GM11168 (cell line): ENCODE data around the gene SRCAP.
"Not testable (repeated sequence)": the region's sequence is repeated elsewhere in the genome, so short reads cannot be mapped to it uniquely, and the experiment has no call there.

ENCODE experiments used
- in situ Hi-C: fragments of 300-500 bp; cut with MboI; formaldehyde crosslinking; loops from one replicate; pipeline ENCODE4 v1.12.0; 2022; ENCODE audit warnings: low sequenced_read_pairs; ENCODE audit not compliant: unreplicated experiment

Gene SRCAP

GRCh38 chr16:30697264-30698138, 1.5 kb upstream of the SRCAP start:
- in situ Hi-C loops = no loop called here

DNA sequence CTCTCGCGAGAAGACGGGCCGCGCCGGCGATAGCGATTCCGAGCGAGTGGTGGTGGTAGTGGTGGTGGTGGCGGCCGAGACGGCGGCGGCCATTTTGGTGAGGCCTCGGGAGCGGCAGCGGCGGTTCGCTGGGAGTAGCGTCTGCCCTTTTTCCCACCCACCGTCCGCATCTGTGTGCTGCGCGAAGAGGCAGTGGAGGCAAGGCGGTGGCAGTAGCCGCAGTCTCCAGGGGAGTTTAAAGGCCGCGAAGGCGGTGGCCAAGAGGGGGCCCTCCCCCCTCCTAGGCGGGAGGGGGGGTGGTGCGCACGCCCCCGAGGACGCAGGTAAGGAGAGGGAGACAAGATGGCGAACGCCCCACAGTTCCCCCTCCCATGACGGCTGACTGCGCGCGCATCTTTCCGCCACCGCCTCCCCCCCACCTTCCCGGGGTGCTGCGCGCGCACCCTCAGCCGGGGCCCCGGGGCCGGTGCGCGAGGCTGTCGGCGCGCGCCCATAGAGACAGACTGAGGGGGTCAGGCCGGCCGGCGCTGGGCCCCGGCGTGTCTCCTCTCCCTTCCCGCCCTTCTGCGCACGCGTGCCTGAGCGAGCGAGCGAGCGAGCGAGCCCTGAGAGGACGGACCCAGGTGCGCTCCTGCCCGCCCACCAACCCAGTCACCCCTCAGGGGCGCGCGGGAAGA, 694 bp upstream of the SRCAP start:
- in situ Hi-C loops = no loop called here

DNA sequence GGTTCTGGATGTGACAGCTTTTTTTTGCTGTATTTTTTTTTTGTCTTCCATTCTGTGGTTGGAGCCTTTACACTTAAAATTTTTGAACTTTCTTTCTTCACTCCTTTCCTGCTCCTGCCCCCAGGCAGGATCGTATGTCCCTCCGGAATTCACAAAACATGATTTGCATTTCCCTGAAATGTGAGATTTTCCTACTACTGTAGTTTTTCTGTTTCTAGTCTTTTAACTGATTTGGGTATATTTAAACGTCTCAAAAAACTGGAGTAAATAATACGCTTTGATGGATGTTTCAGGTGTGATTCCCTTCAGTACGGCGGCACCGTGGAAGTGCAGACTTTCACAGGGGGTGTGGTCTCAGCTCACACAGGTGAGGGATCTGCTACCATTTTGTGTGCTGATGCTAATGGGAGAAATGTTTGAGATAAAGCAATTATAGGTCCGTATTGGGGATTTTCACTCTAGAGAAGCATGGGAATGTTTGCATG, 686 bp downstream of the SRCAP start:
- in situ Hi-C loops = no loop called here

- in situ Hi-C loops = no loop called here
Observed at GRCh38 chr16:30700491-30700890, 1.5 kb downstream of the SRCAP start.

DNA sequence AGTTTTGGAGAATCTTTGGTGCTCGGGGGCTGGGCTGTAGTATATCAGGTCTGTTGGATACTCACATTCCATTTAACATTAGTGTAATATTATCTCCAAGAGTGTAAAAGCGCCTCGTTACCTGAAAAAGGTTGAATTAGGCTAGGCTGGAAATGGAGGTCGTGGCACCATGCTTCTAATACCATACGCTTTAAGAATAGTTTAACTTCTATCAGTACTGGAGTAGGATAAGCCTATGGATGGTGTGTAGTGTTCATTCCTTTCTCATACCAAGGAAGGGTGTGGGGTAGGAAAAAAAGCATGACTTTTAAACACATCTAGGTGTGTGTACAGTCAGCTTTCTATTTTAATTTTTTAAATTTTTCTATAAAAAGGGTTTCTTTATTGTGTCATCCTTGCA, 2.0 kb downstream of the SRCAP start:
- in situ Hi-C loops = no loop called here

DNA sequence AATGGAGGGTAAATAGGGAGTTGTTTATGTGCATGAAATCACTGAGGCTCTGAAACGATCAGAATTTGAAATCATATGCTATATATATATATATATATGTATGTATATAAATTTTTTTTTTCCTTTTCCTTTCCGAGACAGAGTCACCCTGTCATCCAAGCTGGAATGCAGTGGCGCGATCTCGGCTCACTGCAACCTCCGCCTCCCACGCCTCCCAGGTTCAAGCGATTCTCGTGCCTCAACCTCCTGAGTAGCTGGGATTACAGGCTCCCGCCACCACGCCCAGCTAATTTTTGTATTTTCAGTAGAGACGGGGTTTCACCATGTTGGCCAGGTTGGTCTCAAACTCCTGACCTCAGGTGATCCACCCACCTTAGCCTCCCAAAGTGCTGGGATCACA, 4.1 kb downstream of the SRCAP start:
- in situ Hi-C loops = not testable (repeated sequence)

GRCh38 chr16:30703971-30704370, 5.0 kb downstream of the SRCAP start:
- in situ Hi-C loops = no loop called here

GRCh38 chr16:30706046-30706445, 7.1 kb downstream of the SRCAP start:
- in situ Hi-C loops = no loop called here

DNA sequence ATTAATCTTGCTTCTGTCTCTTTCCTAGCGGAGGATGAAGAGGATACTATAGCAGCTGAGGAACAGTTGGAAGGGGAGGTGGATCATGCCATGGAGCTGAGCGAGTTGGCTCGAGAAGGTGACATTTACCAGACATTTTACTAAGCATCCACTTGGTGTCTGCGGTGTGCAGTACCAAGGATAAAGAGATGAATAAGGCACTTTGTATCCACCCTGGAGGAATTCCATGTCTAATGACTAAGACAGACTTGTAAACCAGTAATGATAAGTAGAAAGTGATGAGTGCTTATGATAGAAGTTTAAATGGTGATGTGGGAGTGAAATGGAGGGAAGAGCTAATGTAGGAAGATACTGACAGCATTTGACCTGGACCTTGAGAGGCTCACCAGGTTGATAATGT, 12.0 kb downstream of the SRCAP start:
- in situ Hi-C loops = no loop called here

DNA sequence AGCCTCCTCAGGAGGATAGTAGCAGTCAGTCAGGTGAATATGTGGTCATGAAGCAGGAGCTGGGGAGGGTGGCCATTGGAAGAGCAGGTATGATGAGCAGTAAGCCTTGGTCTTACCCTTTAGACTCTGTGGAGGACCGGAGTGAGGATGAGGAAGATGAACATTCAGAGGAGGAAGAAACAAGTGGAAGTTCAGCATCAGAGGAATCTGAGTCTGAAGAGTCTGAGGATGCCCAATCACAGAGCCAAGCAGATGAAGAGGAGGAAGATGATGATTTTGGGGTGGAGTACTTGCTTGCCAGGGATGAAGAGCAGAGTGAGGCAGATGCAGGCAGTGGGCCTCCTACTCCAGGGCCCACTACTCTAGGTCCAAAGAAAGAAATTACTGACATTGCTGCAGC, 12.7 kb downstream of the SRCAP start:
- in situ Hi-C loops = no loop called here

DNA sequence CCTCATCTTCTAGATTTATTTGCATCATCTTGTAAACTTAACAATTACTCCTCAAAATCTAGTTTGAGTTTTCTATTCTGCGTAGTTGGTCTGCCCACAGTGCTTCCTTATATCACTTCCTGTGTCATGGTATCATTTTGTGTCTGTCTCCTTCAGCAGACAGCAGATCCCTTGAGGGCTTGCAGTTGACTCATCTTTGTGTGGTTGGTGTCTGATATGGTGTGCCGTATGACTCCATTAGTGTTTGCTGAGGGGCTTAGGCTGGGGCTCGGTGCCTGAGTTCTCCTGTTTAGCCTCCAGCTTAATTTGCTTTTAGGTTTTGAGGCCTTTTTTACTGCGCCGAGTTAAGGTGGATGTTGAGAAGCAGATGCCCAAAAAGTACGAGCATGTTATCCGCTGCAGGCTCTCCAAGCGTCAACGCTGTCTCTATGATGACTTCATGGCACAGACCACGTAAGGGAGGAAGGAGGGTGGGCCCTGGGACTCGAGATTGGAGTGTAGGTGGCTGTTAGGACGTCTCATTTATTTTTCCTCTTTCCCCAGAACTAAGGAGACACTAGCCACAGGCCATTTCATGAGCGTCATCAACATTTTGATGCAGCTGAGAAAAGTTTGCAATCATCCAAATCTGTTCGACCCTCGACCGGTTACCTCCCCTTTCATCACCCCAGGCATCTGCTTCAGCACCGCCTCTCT, 16.9 kb downstream of the SRCAP start:
- in situ Hi-C loops = no loop called here

DNA sequence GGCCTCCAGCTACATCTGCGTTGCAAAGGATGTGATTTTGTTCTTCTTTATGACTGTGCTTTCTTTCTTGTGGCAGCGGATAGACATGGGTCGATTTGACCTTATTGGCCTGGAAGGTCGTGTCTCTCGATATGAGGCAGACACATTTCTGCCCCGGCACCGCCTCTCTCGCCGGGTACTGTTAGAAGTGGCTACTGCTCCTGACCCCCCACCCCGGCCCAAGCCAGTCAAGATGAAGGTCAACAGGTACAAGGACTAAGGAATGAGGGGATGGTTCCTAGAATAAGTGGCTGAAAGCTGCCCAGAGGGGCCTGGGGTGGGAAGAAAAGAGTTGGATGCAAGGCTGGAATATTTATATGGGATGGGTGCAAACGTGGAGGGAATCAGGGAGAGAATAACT, 21.1 kb downstream of the SRCAP start:
- in situ Hi-C loops = no loop called here

GRCh38 chr16:30720694-30721093, 21.7 kb downstream of the SRCAP start:
- in situ Hi-C loops = no loop called here

- in situ Hi-C loops = no loop called here
Observed at GRCh38 chr16:30721167-30721566, 22.2 kb downstream of the SRCAP start.

GRCh38 chr16:30721606-30722005, 22.6 kb downstream of the SRCAP start:
- in situ Hi-C loops = no loop called here

- in situ Hi-C loops = no loop called here
Observed at GRCh38 chr16:30722443-30722842, 23.5 kb downstream of the SRCAP start.

DNA sequence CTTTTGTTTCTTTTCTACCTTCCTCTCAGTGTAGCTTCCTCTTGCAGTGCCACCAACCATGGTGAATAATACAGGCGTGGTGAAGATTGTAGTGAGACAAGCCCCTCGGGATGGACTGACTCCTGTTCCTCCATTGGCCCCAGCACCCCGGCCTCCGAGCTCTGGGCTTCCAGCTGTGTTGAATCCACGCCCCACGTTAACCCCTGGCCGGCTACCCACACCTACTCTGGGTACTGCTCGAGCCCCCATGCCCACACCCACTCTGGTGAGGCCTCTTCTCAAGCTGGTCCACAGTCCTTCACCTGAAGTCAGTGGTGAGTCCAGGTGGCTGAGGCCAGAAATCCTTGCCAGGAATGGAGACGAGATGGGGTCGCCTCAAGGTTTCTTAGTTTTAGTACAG, 23.9 kb downstream of the SRCAP start:
- in situ Hi-C loops = no loop called here

DNA sequence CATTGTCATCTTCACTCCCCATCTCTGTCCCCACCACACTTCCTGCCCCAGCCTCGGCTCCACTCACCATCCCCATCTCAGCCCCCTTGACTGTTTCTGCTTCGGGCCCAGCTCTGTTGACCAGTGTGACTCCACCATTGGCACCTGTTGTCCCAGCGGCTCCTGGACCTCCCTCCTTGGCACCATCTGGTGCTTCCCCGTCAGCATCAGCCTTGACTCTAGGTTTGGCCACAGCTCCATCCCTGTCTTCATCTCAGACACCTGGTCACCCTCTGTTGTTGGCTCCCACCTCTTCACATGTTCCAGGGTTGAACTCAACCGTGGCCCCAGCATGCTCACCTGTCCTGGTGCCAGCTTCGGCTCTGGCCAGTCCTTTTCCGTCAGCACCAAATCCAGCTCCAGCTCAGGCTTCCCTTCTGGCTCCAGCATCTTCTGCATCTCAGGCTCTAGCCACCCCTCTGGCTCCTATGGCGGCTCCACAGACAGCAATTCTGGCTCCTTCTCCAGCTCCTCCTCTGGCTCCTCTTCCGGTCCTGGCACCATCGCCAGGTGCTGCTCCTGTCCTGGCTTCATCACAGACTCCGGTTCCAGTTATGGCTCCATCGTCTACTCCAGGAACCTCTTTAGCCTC, 24.9 kb downstream of the SRCAP start:
- in situ Hi-C loops = no loop called here

DNA sequence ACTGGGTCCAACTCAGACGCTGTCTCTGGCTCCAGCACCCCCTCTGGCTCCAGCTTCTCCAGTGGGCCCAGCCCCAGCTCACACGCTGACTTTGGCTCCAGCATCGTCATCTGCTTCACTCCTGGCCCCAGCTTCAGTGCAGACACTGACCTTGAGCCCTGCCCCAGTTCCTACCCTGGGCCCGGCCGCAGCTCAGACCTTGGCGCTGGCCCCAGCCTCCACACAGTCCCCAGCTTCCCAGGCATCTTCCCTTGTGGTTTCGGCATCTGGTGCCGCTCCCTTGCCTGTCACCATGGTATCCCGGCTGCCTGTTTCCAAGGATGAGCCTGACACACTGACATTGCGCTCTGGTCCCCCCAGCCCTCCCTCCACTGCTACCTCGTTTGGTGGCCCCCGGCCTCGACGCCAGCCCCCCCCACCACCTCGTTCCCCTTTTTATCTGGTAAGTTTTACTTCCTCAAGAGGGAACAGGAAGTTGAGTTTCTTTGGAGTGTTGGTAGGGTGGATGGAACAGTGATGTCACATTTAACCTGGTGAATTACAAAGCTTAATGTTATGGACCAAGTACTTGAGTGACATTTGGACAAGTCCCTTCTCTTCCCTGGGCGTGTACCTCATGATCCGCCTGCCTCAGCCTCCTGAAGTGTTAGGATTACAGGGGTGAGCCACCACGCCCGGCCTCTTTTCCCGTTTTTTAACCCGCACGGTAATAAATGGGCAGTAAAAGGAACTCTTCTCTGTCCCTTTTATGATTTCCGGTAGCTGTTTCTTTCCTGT, 25.9 kb downstream of the SRCAP start:
- in situ Hi-C loops = no loop called here

DNA sequence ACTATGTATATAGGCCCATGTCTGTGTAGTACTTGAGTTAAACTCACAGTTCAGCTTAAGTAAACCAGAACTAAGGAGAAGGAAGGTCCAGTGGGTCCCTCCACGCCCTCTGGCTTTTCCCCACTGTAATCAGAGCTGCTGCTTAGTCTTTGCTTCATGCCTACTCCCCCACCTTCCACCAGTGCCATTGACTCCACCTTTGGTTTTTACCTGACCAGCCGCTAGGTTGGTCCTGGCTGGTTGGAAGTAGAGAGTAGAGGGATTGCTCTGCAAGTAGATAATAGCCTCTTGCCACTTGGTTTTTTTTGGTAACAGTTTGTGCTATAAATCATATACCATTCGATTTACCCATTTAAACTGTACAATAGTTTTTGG, 26.4 kb downstream of the SRCAP start:
- in situ Hi-C loops = no loop called here
